Measurements from ENCODE around the gene CORO2A. TPM values are rescaled to one million over a fixed set of nuclear protein-coding genes. Genes with fewer than 3 reads are reported as not detected.

Gene CORO2A
- total and polyA plus RNA-seq, 2 donors: 5.1 to 7.5 TPM

- H3K36me3 ChIP-seq (ENCODE audit: control insufficient read depth in 2 of 2, insufficient read depth in 2 of 2, low read length in 1 of 2): no peaks in the 10 kb centered on the region
- no peak overlapping the region for H3K4me3 ChIP-seq (ENCODE audit: low read length in 2 of 2)
- no peak overlapping the region for H3K27ac ChIP-seq (ENCODE audit: low read depth in 1 of 2, low read length in 1 of 2)
- DNase-seq (ENCODE audit: low read depth in 6 of 9, low spot score in 9 of 9): no peak
- no peaks in the 10 kb centered on the region for H3K9me3 ChIP-seq (ENCODE audit: control insufficient read depth in 2 of 2, insufficient read depth in 1 of 2, low read length in 1 of 2)
- H3K27me3 ChIP-seq (ENCODE audit: control insufficient read depth in 2 of 2, insufficient read depth in 1 of 2, low read length in 1 of 2): no peaks in the 10 kb centered on the region
- WGBS: 93% methylated on average over 16 of the region's 16 CpGs
- H3K4me1 ChIP-seq (ENCODE audit: control insufficient read depth in 2 of 2, insufficient read depth in 2 of 2, low read length in 2 of 2): peaks cover 11 to 39% of the 10 kb centered on the region in 2 donors
Observed at GRCh38 chr9:98171176-98171925, 21.1 kb downstream of the CORO2A start.

GRCh38 chr9:98168941-98169488 lies 23.4 kb downstream of the CORO2A start:
- H3K27ac ChIP-seq (ENCODE audit: low read depth in 1 of 2, low read length in 1 of 2): no peak overlapping the region
- no peaks in the 10 kb centered on the region for H3K27me3 ChIP-seq (ENCODE audit: control insufficient read depth in 2 of 2, insufficient read depth in 1 of 2, low read length in 1 of 2)
- DNase-seq (ENCODE audit: low read depth in 6 of 9, low spot score in 9 of 9): no peak
- 89% methylated on average over 15 of the region's 15 CpGs for WGBS
- peaks cover 3 to 32% of the 10 kb centered on the region in 2 donors for H3K4me1 ChIP-seq (ENCODE audit: control insufficient read depth in 2 of 2, insufficient read depth in 2 of 2, low read length in 2 of 2)
- H3K4me3 ChIP-seq (ENCODE audit: low read length in 2 of 2): no peak overlapping the region
- H3K36me3 ChIP-seq (ENCODE audit: control insufficient read depth in 2 of 2, insufficient read depth in 2 of 2, low read length in 1 of 2): no peaks in the 10 kb centered on the region
- no peaks in the 10 kb centered on the region for H3K9me3 ChIP-seq (ENCODE audit: control insufficient read depth in 2 of 2, insufficient read depth in 1 of 2, low read length in 1 of 2)

DNA sequence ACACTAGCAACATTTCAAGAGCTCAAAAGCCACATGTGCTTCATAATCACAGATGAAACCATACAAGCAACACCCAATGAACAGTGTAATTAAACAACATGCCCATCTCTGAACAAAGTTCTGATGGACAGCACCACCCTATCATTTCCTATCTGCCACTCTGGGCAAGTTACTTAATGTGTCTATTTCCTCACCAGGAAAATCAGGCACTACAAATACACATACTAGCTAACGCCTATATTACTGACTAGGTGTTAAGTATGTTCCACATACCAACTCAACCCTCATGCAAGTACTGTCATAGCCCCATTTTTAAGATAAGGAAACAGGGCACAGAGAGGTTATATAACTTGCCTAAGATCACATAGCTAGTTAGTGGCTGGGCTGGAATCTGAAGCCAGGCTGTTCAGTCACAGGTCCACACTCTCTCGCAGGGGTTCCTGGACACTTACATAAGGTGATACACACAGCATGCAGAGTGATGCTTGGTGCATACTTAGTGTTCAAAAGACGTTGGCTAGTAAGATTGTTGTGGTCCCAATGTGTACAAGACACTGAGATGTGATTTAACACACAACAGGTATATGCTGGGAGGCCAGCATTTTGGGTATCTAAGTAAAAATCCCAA lies 24.2 kb downstream of the CORO2A start:
- Histone ChIP-seq H3K4me1 (ENCODE audit: control insufficient read depth in 2 of 2, insufficient read depth in 2 of 2, low read length in 2 of 2) (peaks cover 7 to 39% of the 10 kb centered on the region in 2 donors), H3K4me3 (ENCODE audit: low read length in 2 of 2) (no peak overlapping the region), H3K27ac (ENCODE audit: low read depth in 1 of 2, low read length in 1 of 2) (no peak overlapping the region), H3K27me3 (ENCODE audit: control insufficient read depth in 2 of 2, insufficient read depth in 1 of 2, low read length in 1 of 2) (no peaks in the 10 kb centered on the region), H3K9me3 (ENCODE audit: control insufficient read depth in 2 of 2, insufficient read depth in 1 of 2, low read length in 1 of 2) (no peaks in the 10 kb centered on the region), H3K36me3 (ENCODE audit: control insufficient read depth in 2 of 2, insufficient read depth in 2 of 2, low read length in 1 of 2) (no peaks in the 10 kb centered on the region)
- 94% methylated on average over 3 of the region's 3 CpGs for WGBS
- DNase-seq (ENCODE audit: low read depth in 6 of 9, low spot score in 9 of 9): no peak

DNA sequence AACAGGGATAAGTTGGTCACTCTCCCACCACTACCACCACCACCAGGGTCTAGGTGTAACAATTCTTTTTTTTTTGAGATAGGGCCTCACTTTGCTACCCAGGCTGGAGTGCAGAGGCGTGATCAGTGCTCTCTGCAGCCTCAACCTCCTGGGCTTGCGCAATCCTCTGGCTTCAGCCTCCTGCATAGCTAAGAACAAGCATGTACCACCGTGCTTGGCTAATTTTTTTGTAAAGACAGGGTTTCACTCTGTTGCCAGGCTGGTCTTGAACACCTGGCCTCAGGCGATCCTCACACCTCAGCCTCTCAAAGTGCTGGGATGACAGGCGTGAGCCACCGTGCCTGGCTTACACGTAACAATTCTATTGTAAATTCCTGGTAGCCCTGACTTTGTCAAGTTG lies 27.5 kb downstream of the CORO2A start:
- no peak overlapping the region for H3K27ac ChIP-seq (ENCODE audit: low read depth in 1 of 2, low read length in 1 of 2)
- no peaks in the 10 kb centered on the region for H3K36me3 ChIP-seq (ENCODE audit: control insufficient read depth in 2 of 2, insufficient read depth in 2 of 2, low read length in 1 of 2)
- no peak for DNase-seq (ENCODE audit: low read depth in 6 of 9, low spot score in 9 of 9)
- no peaks in the 10 kb centered on the region for H3K27me3 ChIP-seq (ENCODE audit: control insufficient read depth in 2 of 2, insufficient read depth in 1 of 2, low read length in 1 of 2)
- no peaks in the 10 kb centered on the region for H3K9me3 ChIP-seq (ENCODE audit: control insufficient read depth in 2 of 2, insufficient read depth in 1 of 2, low read length in 1 of 2)
- H3K4me1 ChIP-seq (ENCODE audit: control insufficient read depth in 2 of 2, insufficient read depth in 2 of 2, low read length in 2 of 2): peaks cover 7 to 26% of the 10 kb centered on the region in 2 donors
- no peak overlapping the region for H3K4me3 ChIP-seq (ENCODE audit: low read length in 2 of 2)
- WGBS: 97% methylated on average over 7 of the region's 7 CpGs

DNA sequence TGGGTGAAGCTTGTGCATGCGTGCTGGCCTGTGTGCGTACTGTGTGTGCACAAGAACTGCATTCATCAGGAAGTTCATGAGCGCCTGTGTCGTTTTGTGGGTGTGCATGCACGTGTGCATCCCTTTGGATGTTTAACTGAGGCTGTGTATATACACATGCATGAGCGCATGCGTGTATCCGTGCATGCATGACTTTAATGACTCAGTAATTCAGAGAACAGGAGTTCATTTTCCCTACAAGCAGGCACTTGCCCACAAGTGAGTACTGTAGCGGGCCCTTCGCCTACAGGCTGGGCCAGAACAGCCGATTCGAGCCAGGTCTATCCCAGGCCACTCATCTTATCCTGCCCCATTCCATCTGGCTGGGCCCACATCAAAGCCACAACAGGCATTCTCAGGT lies 29.8 kb downstream of the CORO2A start:
- DNase-seq (ENCODE audit: low read depth in 6 of 9, low spot score in 9 of 9): no peak
- whole genome bisulfite sequencing: 96% methylated on average over 12 of the region's 12 CpGs
- H3K9me3 ChIP-seq (ENCODE audit: control insufficient read depth in 2 of 2, insufficient read depth in 1 of 2, low read length in 1 of 2): no peaks in the 10 kb centered on the region
- H3K4me3 ChIP-seq (ENCODE audit: low read length in 2 of 2): no peak overlapping the region
- H3K27ac ChIP-seq (ENCODE audit: low read depth in 1 of 2, low read length in 1 of 2): peak overlapping the region in 1 of 2 donors; percentile 56
- H3K4me1 ChIP-seq (ENCODE audit: control insufficient read depth in 2 of 2, insufficient read depth in 2 of 2, low read length in 2 of 2): peaks cover 7 to 15% of the 10 kb centered on the region in 2 donors
- H3K27me3 ChIP-seq (ENCODE audit: control insufficient read depth in 2 of 2, insufficient read depth in 1 of 2, low read length in 1 of 2): no peaks in the 10 kb centered on the region
- peaks cover 2% of the 10 kb centered on the region in 2 donors for H3K36me3 ChIP-seq (ENCODE audit: control insufficient read depth in 2 of 2, insufficient read depth in 2 of 2, low read length in 1 of 2)

DNA sequence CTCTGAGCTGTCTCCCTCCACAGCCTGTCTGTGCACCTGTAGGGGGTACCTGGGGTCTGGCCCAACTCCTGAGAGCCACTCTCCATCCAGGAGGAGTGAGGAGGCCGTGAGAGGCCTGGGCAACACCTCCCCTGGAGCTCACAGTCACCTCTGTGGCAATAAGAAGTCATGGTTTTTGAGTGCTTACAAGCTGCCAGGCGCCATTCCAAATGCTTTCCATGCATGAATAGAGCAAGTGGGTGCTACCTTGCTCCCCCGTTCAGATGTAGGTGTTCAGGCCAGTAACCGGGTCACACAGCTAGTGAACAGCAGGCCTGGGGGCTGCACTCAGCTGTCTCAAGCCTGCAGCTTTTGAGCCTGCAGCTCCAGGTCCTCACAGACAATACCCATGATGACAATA lies 30.6 kb downstream of the CORO2A start:
- WGBS: 95% methylated on average over 4 of the region's 4 CpGs
- DNase-seq (ENCODE audit: low read depth in 6 of 9, low spot score in 9 of 9): no peak
- H3K27me3 ChIP-seq (ENCODE audit: control insufficient read depth in 2 of 2, insufficient read depth in 1 of 2, low read length in 1 of 2): no peaks in the 10 kb centered on the region
- H3K36me3 ChIP-seq (ENCODE audit: control insufficient read depth in 2 of 2, insufficient read depth in 2 of 2, low read length in 1 of 2): peaks cover 5 to 7% of the 10 kb centered on the region in 2 donors
- no peaks in the 10 kb centered on the region for H3K9me3 ChIP-seq (ENCODE audit: control insufficient read depth in 2 of 2, insufficient read depth in 1 of 2, low read length in 1 of 2)
- H3K27ac ChIP-seq (ENCODE audit: low read depth in 1 of 2, low read length in 1 of 2): no peak overlapping the region
- H3K4me3 ChIP-seq (ENCODE audit: low read length in 2 of 2): no peak overlapping the region
- peaks cover 7 to 15% of the 10 kb centered on the region in 2 donors for H3K4me1 ChIP-seq (ENCODE audit: control insufficient read depth in 2 of 2, insufficient read depth in 2 of 2, low read length in 2 of 2)

GRCh38 chr9:98159790-98160189 lies 32.6 kb downstream of the CORO2A start:
- H3K27me3 ChIP-seq (ENCODE audit: control insufficient read depth in 2 of 2, insufficient read depth in 1 of 2, low read length in 1 of 2): no peaks in the 10 kb centered on the region
- H3K27ac ChIP-seq (ENCODE audit: low read depth in 1 of 2, low read length in 1 of 2): no peak overlapping the region
- peaks cover 8 to 11% of the 10 kb centered on the region in 2 donors for H3K36me3 ChIP-seq (ENCODE audit: control insufficient read depth in 2 of 2, insufficient read depth in 2 of 2, low read length in 1 of 2)
- no peak for DNase-seq (ENCODE audit: low read depth in 6 of 9, low spot score in 9 of 9)
- no peak overlapping the region for H3K4me3 ChIP-seq (ENCODE audit: low read length in 2 of 2)
- peaks cover 7 to 15% of the 10 kb centered on the region in 2 donors for H3K4me1 ChIP-seq (ENCODE audit: control insufficient read depth in 2 of 2, insufficient read depth in 2 of 2, low read length in 2 of 2)
- 97% methylated on average over 6 of the region's 6 CpGs for WGBS
- no peaks in the 10 kb centered on the region for H3K9me3 ChIP-seq (ENCODE audit: control insufficient read depth in 2 of 2, insufficient read depth in 1 of 2, low read length in 1 of 2)

- peaks cover 8 to 11% of the 10 kb centered on the region in 2 donors for H3K36me3 ChIP-seq (ENCODE audit: control insufficient read depth in 2 of 2, insufficient read depth in 2 of 2, low read length in 1 of 2)
- 98% methylated on average over 5 of the region's 5 CpGs for WGBS
- H3K27ac ChIP-seq (ENCODE audit: low read depth in 1 of 2, low read length in 1 of 2): no peak overlapping the region
- DNase-seq (ENCODE audit: low read depth in 6 of 9, low spot score in 9 of 9): no peak
- no peak overlapping the region for H3K4me3 ChIP-seq (ENCODE audit: low read length in 2 of 2)
- H3K4me1 ChIP-seq (ENCODE audit: control insufficient read depth in 2 of 2, insufficient read depth in 2 of 2, low read length in 2 of 2): peaks cover 7 to 10% of the 10 kb centered on the region in 2 donors
- H3K9me3 ChIP-seq (ENCODE audit: control insufficient read depth in 2 of 2, insufficient read depth in 1 of 2, low read length in 1 of 2): no peaks in the 10 kb centered on the region
- H3K27me3 ChIP-seq (ENCODE audit: control insufficient read depth in 2 of 2, insufficient read depth in 1 of 2, low read length in 1 of 2): no peaks in the 10 kb centered on the region
Observed at GRCh38 chr9:98159301-98159700, 33.1 kb downstream of the CORO2A start.

GRCh38 chr9:98158071-98158831 lies 34.2 kb downstream of the CORO2A start:
- Histone ChIP-seq H3K27ac (ENCODE audit: low read depth in 1 of 2, low read length in 1 of 2) (no peak overlapping the region), H3K4me1 (ENCODE audit: control insufficient read depth in 2 of 2, insufficient read depth in 2 of 2, low read length in 2 of 2) (no peaks in the 10 kb centered on the region), H3K36me3 (ENCODE audit: control insufficient read depth in 2 of 2, insufficient read depth in 2 of 2, low read length in 1 of 2) (peaks cover 8 to 11% of the 10 kb centered on the region in 2 donors), H3K4me3 (ENCODE audit: low read length in 2 of 2) (no peak overlapping the region), H3K27me3 (ENCODE audit: control insufficient read depth in 2 of 2, insufficient read depth in 1 of 2, low read length in 1 of 2) (no peaks in the 10 kb centered on the region), H3K9me3 (ENCODE audit: control insufficient read depth in 2 of 2, insufficient read depth in 1 of 2, low read length in 1 of 2) (no peaks in the 10 kb centered on the region)
- no peak for DNase-seq (ENCODE audit: low read depth in 6 of 9, low spot score in 9 of 9)
- WGBS: 89% methylated on average over 4 of the region's 4 CpGs
